KBM-7 (cell line): ENCODE data around the gene TMEM141.
"Not testable (repeated sequence)": the region's sequence is repeated elsewhere in the genome, so short reads cannot be mapped to it uniquely, and the experiment has no call there.

Experiments used
- DNase-seq: peaks from one replicate; pipeline ENCODE4 v3.0.0-alpha.2; 2015
- in situ Hi-C: fragments of 300-500 bp; cut with MboI; formaldehyde crosslinking; loops from 2 replicates; pipeline ENCODE4 v1.14.3; 2020; ENCODE audit warnings: low sequenced_read_pairs, low pct_unique_long_range_greater_than_20kb, mixed read lengths

The TMEM141 gene

GRCh38 chr9:136827794-136828473 lies 36.8 kb downstream of the TMEM141 start:
- DNase-seq, result no peak
- in situ Hi-C loops, result no loop called here

GRCh38 chr9:136828474-136829140 lies 37.5 kb downstream of the TMEM141 start:
- in situ Hi-C loops, result no loop called here
- DNase-seq, result no peak

GRCh38 chr9:136829412-136829811 lies 38.3 kb downstream of the TMEM141 start:
- in situ Hi-C loops, result no loop called here
- DNase-seq, result no peak

- in situ Hi-C loops, result no loop called here
- DNase-seq, result no peak
These were observed 39.1 kb downstream of the TMEM141 start for GRCh38 chr9:136829981-136830885.

- in situ Hi-C loops, result no loop called here
- DNase-seq, result no peak
These were observed 40.0 kb downstream of the TMEM141 start for GRCh38 chr9:136831002-136831719.

- no peak for DNase-seq
- in situ Hi-C loops, result no loop called here
These were observed 40.6 kb downstream of the TMEM141 start for GRCh38 chr9:136831720-136832104.

- no peak for DNase-seq
- in situ Hi-C loops, result no loop called here
These were observed 41.4 kb downstream of the TMEM141 start for GRCh38 chr9:136832581-136832980.

- in situ Hi-C loops, DNase-seq: not testable (repeated sequence)
These were observed 42.4 kb downstream of the TMEM141 start for GRCh38 chr9:136833381-136834048.

GRCh38 chr9:136835162-136835931 lies 44.2 kb downstream of the TMEM141 start:
- in situ Hi-C loops, result no loop called here
- DNase-seq, result no peak

GRCh38 chr9:136835932-136836904 lies 45.1 kb downstream of the TMEM141 start:
- in situ Hi-C loops, result no loop called here
- DNase-seq, result no peak

- DNase-seq, result no peak
- in situ Hi-C loops, result no loop called here
These were observed 46.2 kb downstream of the TMEM141 start for GRCh38 chr9:136837146-136837855.

- in situ Hi-C loops, DNase-seq: not testable (repeated sequence)
These were observed 46.7 kb downstream of the TMEM141 start for GRCh38 chr9:136837856-136838277.

- no peak for DNase-seq
These were observed 47.4 kb downstream of the TMEM141 start for GRCh38 chr9:136838314-136839228.

GRCh38 chr9:136839229-136840139 lies 48.3 kb downstream of the TMEM141 start:
- in situ Hi-C loops, result no loop called here

More at GRCh38 chr9:136838314-136839228, 47.4 kb downstream of the TMEM141 start:
- in situ Hi-C loops, result no loop called here

More at GRCh38 chr9:136839229-136840139, 48.3 kb downstream of the TMEM141 start:
- DNase-seq, result no peak
